OCI-LY7 (cell line): ENCODE measurements around the gene PANK4. TPM values are rescaled to one million over a fixed set of nuclear protein-coding genes. Genes with fewer than 3 reads are reported as not detected.

Experiments
- BruUV-seq: library from RNA; stranded (reverse); fragments of 400-500 nt; replicated peaks from 2 replicates; lab custom pipeline; 2021; lab: Mats Ljungman, UMichigan
- CTCF ChIA-PET: fragments of 300-600 bp; sonication (Branson Sonifier 250); formaldehyde crosslinking; loops from one replicate; lab custom pipeline; 2022; ENCODE audit warnings: antibody characterized with exemption; ENCODE audit not compliant: unreplicated experiment; lab: Charles Lee
- POLR2A ChIA-PET: fragments of 300-600 bp; sonication (Branson Sonifier 250); formaldehyde crosslinking; loops from one replicate; lab custom pipeline; 2022; ENCODE audit warnings: antibody characterized with exemption; lab: Charles Lee
- DNase-seq: peaks from one replicate; pipeline ENCODE4 v3.0.0-alpha.2; 2015; ENCODE audit warnings: low spot score
- H2AFZ ChIP-seq: fragments of 200-600 bp; sonication (generic), shearing (Covaris generic); 2 replicates; pipeline ENCODE4 v1.6.1; 2014; ENCODE audit warnings: mild to moderate bottlenecking, antibody characterized with exemption, low read length, moderate library complexity
- H3K27ac ChIP-seq: fragments of 200-600 bp; sonication (generic); 2 replicates; pipeline ENCODE4 v1.5.1; 2014; ENCODE audit warnings: mixed run types, low read depth, mild to moderate bottlenecking, moderate library complexity, low read length, inconsistent platforms; ENCODE audit not compliant: poor library complexity, severe bottlenecking
- H3K36me3 ChIP-seq: fragments of 200-600 bp; sonication (generic); 2 replicates; pipeline ENCODE4 v1.6.1; 2014; ENCODE audit warnings: mild to moderate bottlenecking, antibody characterized with exemption, low read length, moderate library complexity, mixed read lengths; ENCODE audit not compliant: insufficient read depth
- H3K4me1 ChIP-seq: fragments of 200-600 bp; sonication (generic); 2 replicates; pipeline ENCODE4 v1.5.1; 2014; ENCODE audit warnings: mild to moderate bottlenecking, low read length; ENCODE audit not compliant: insufficient read depth, poor library complexity, severe bottlenecking
- H3K4me2 ChIP-seq: fragments of 200-600 bp; sonication (generic); 2 replicates; pipeline ENCODE4 v1.6.1; 2014; ENCODE audit warnings: mild to moderate bottlenecking, low read length
- H3K4me3 ChIP-seq: fragments of 200-600 bp; sonication (generic); 2 replicates; pipeline ENCODE4 v1.5.1; 2014; ENCODE audit warnings: mild to moderate bottlenecking, low read depth, low read length; ENCODE audit not compliant: poor library complexity, severe bottlenecking
- H3K79me2 ChIP-seq: fragments of 200-600 bp; sonication (generic); 2 replicates; pipeline ENCODE4 v1.6.1; 2016; ENCODE audit warnings: low read depth, mild to moderate bottlenecking, low read length, moderate library complexity, mixed read lengths; ENCODE audit not compliant: insufficient read depth
- H3K9me2 ChIP-seq: fragments of 200-600 bp; sonication (generic); 2 replicates; pipeline ENCODE4 v1.6.1; 2016; ENCODE audit warnings: mild to moderate bottlenecking, low read length, mixed read lengths; ENCODE audit not compliant: insufficient read depth
- H3K9me3 ChIP-seq: fragments of 200-600 bp; sonication (generic); 2 replicates; pipeline ENCODE4 v1.6.1; 2014; ENCODE audit warnings: mild to moderate bottlenecking, mixed run types, low read length, mixed read lengths
- H4K20me1 ChIP-seq: fragments of 200-600 bp; sonication (generic); 2 replicates; pipeline ENCODE4 v1.6.1; 2014; ENCODE audit warnings: mild to moderate bottlenecking, antibody characterized with exemption, low read length, moderate library complexity, mixed read lengths; ENCODE audit not compliant: insufficient read depth
- CTCF ChIP-seq: fragments of 200-600 bp; sonication (generic); conservative IDR thresholded peaks from 2 replicates; pipeline ENCODE4 v1.5.1; 2014; ENCODE audit warnings: mild to moderate bottlenecking, antibody characterized with exemption, low read length, moderate library complexity, mixed read lengths
- EZH2phosphoT487 ChIP-seq: fragments of 200-600 bp; sonication (generic); IDR thresholded peaks from 2 replicates; pipeline ENCODE4 v1.6.1; 2018; ENCODE audit warnings: low read depth, borderline replicate concordance, mild to moderate bottlenecking, mixed run types, antibody characterized with exemption, low read length, moderate library complexity, mixed read lengths
- intact Hi-C: fragments of 100-400 bp; cut with micrococcal nuclease; formaldehyde crosslinking; loops from one replicate; pipeline ENCODE4 v1.10.0; 2022; ENCODE audit not compliant: unreplicated experiment
- total RNA-seq, 2 experiments: library from RNA; depleted of rRNA in 1 of 2; stranded (reverse); fragments of >200 nt in 1 of 2; shearing (Covaris generic) in 1 of 2; gene quantifications; 2 replicates each; pipeline ENCODE4 v1.2.3, GENCODE V29; 2014 to 2022

Gene PANK4
- total RNA-seq, 2 experiments from 2014 or later: 49.1 to 55.9 TPM

GRCh38 chr1:2499986-2500596, 26.3 kb downstream of the PANK4 start:
- no peaks in the 10 kb centered on the region for H3K36me3 ChIP-seq
- H2AFZ ChIP-seq: no peak overlapping the region; the same call in 1 of the 2 replicates
- H3K9me3 ChIP-seq: no peaks in the 10 kb centered on the region
- ChIA-PET CTCF (interaction anchor here (0.5 kb wide), 1 partner anchor 239 kb away, joined by 3 read pairs; no protein-coding TSS in a partner anchor), POLR2A (no interaction called here)
- no peaks in the 10 kb centered on the region for H4K20me1 ChIP-seq
- BruUV-seq: no TSS peak
- H3K79me2 ChIP-seq: no peaks in the 10 kb centered on the region
- peak overlapping the region; percentile 47 for H3K4me2 ChIP-seq
- peak; percentile 66 for DNase-seq
- intact Hi-C loops: loop anchor here (2.0 kb wide), 1 partner anchor 27 kb away; the partner anchor contains the start of gene PANK4
- H3K4me1 ChIP-seq: peaks cover 54% of the 10 kb centered on the region
- H3K9me2 ChIP-seq: no peaks in the 10 kb centered on the region
- no peak overlapping the region for H3K4me3 ChIP-seq
- TF ChIP-seq CTCF (no peak), EZH2phosphoT487 (no peak)
- H3K27ac ChIP-seq: peak overlapping the region; percentile 16

- TF ChIP-seq CTCF (no peak), EZH2phosphoT487 (no peak)
- POLR2A ChIA-PET: no interaction called here
- Histone ChIP-seq H2AFZ (no peak overlapping the region), H3K79me2 (no peaks in the 10 kb centered on the region), H3K36me3 (no peaks in the 10 kb centered on the region), H4K20me1 (no peaks in the 10 kb centered on the region), H3K4me2 (peak overlapping the region; percentile 47), H3K9me2 (no peaks in the 10 kb centered on the region), H3K9me3 (no peaks in the 10 kb centered on the region), H3K4me3 (no peak overlapping the region), H3K27ac (no peak overlapping the region), H3K4me1 (peaks cover 63% of the 10 kb centered on the region)
- no peak for DNase-seq
- intact Hi-C loops: no loop called here
- BruUV-seq: no TSS peak
- CTCF ChIA-PET: no interaction called here
These were observed 27.1 kb downstream of the PANK4 start for GRCh38 chr1:2499260-2499659.

GRCh38 chr1:2498648-2499047, 27.7 kb downstream of the PANK4 start:
- intact Hi-C loops: no loop called here
- no peak for TF ChIP-seq EZH2phosphoT487
- TF ChIP-seq CTCF: no peak
- no peak for DNase-seq
- Histone ChIP-seq H3K4me2 (no peak overlapping the region), H3K9me3 (no peaks in the 10 kb centered on the region), H3K36me3 (no peaks in the 10 kb centered on the region), H3K79me2 (no peaks in the 10 kb centered on the region), H3K27ac (no peak overlapping the region), H3K9me2 (no peaks in the 10 kb centered on the region), H4K20me1 (no peaks in the 10 kb centered on the region), H3K4me1 (peaks cover 69% of the 10 kb centered on the region), H3K4me3 (no peak overlapping the region), H2AFZ (no peak overlapping the region)
- ChIA-PET CTCF (no interaction called here), POLR2A (no interaction called here)
- BruUV-seq: no TSS peak
